SKM-1 treated with dmso at 0.1 percent for 144 hours (cell line): ENCODE data around the gene TBC1D13.

Source experiments
- DNase-seq: peaks from one replicate; lab custom pipeline; 2025; ENCODE audit not compliant: unreplicated experiment; lab: John Stamatoyannopoulos, UW

TBC1D13 gene

GRCh38 chr9:128820665-128821583 lies 33.9 kb downstream of the TBC1D13 start:
- DNase-seq, result no peak

GRCh38 chr9:128821584-128822406 lies 34.7 kb downstream of the TBC1D13 start:
- DNase-seq, result no peak

- DNase-seq, result no peak
Measured at GRCh38 chr9:128822407-128823042, 35.5 kb downstream of the TBC1D13 start.

- no peak for DNase-seq
Measured at GRCh38 chr9:128823362-128823902, 36.4 kb downstream of the TBC1D13 start.

- no peak for DNase-seq
Measured at GRCh38 chr9:128823903-128824406, 36.9 kb downstream of the TBC1D13 start.

- no peak for DNase-seq
Measured at GRCh38 chr9:128824911-128825310, 37.9 kb downstream of the TBC1D13 start.

GRCh38 chr9:128825923-128826700 lies 39.1 kb downstream of the TBC1D13 start:
- no peak for DNase-seq

GRCh38 chr9:128828267-128828666 lies 41.2 kb downstream of the TBC1D13 start:
- DNase-seq, result no peak

- no peak for DNase-seq
Measured at GRCh38 chr9:128828719-128829452, 41.8 kb downstream of the TBC1D13 start.

- DNase-seq, result peak; percentile 91
Measured at GRCh38 chr9:128829477-128830251, 42.6 kb downstream of the TBC1D13 start, which contains the start of gene SPOUT1. Gene SPOUT1, minus strand, starts transcription at chr9:128829794. Its CDS starts 14 bp downstream, at chr9:128829780.

GRCh38 chr9:128833696-128834095 lies 46.6 kb downstream of the TBC1D13 start:
- no peak for DNase-seq

GRCh38 chr9:128835246-128836210 lies 48.5 kb downstream of the TBC1D13 start:
- DNase-seq, result no peak

GRCh38 chr9:128836509-128837145 lies 49.6 kb downstream of the TBC1D13 start:
- no peak for DNase-seq

- no peak for DNase-seq
Measured at GRCh38 chr9:128838338-128838737, 51.3 kb downstream of the TBC1D13 start.

GRCh38 chr9:128840524-128840923 lies 53.5 kb downstream of the TBC1D13 start:
- no peak for DNase-seq

- DNase-seq, result no peak
Measured at GRCh38 chr9:128841694-128842492, 54.8 kb downstream of the TBC1D13 start.
